K562 (cell line): ENCODE data around the gene RPL38. TPM values are rescaled to one million over a fixed set of nuclear protein-coding genes. Genes with fewer than 3 reads are reported as not detected.

ENCODE experiments used
- CC2D1A ChIP-seq: fragments of 450-650 bp; IDR thresholded peaks from 2 replicates; pipeline ENCODE4 v1.6.1; 2017; ENCODE audit warnings: mild to moderate bottlenecking
- CHD4 ChIP-seq: fragments of 200-600 bp; sonication (generic); IDR thresholded peaks from 3 replicates; pipeline ENCODE4 v1.6.1; 2012; ENCODE audit warnings: low read depth, mild to moderate bottlenecking, mixed read lengths, low read length, inconsistent platforms; ENCODE audit not compliant: insufficient read depth, insufficient replicate concordance, poor library complexity, severe bottlenecking
- DNMT1 ChIP-seq: fragments of 450-650 bp; IDR thresholded peaks from 2 replicates; pipeline ENCODE4 v1.6.1; 2016; ENCODE audit warnings: antibody characterized with exemption, mild to moderate bottlenecking
- EHMT2 ChIP-seq: fragments of 450-650 bp; IDR thresholded peaks from 2 replicates; pipeline ENCODE4 v1.6.1; 2018; ENCODE audit warnings: antibody characterized with exemption
- EP400 ChIP-seq: fragments of 450-650 bp; IDR thresholded peaks from 2 replicates; pipeline ENCODE4 v1.6.1; 2017; ENCODE audit warnings: antibody characterized with exemption, mild to moderate bottlenecking, moderate library complexity
- FOXJ2 ChIP-seq: fragments of 200-800 bp; sonication (Bioruptor generic); IDR thresholded peaks from 2 replicates; pipeline ENCODE4 v1.6.1; 2016; ENCODE audit warnings: missing genetic modification characterization, missing compliant biosample characterization
- HMGN3 ChIP-seq: IDR thresholded peaks from 2 replicates; pipeline ENCODE4 v1.6.1; 2011; ENCODE audit warnings: borderline replicate concordance, low read depth, mild to moderate bottlenecking, mixed read lengths, low read length; ENCODE audit not compliant: insufficient read length; ENCODE audit errors: extremely low read depth
- KLF16 ChIP-seq: IDR thresholded peaks from 2 replicates; pipeline ENCODE4 v1.6.1; 2016; ENCODE audit warnings: antibody characterized with exemption
- KLF6 ChIP-seq: fragments of 250-450 bp; sonication (Bioruptor Pico); IDR thresholded peaks from 2 replicates; pipeline ENCODE4 v1.4.0; 2020; ENCODE audit warnings: mild to moderate bottlenecking, moderate library complexity, borderline replicate concordance
- MCM7 ChIP-seq, 2 experiments: fragments of 450-650 bp; IDR thresholded peaks; 2 replicates each; pipeline ENCODE4 v1.6.1; 2016 to 2018
- NCOR1 ChIP-seq: fragments of 450-650 bp; IDR thresholded peaks from 2 replicates; pipeline ENCODE4 v1.6.1; 2016; ENCODE audit warnings: mild to moderate bottlenecking, moderate library complexity
- NFATC3 ChIP-seq: fragments of 450-650 bp; IDR thresholded peaks from 2 replicates; pipeline ENCODE4 v1.6.1; 2017; ENCODE audit warnings: mild to moderate bottlenecking
- POLR2AphosphoS2 ChIP-seq: IDR thresholded peaks from 2 replicates; pipeline ENCODE4 v1.6.1; 2012; ENCODE audit warnings: low read length, improper control_type of control experiment
- PTRF ChIP-seq: fragments of 450-650 bp; IDR thresholded peaks from 2 replicates; pipeline ENCODE4 v1.6.1; 2016; ENCODE audit warnings: mild to moderate bottlenecking, missing genetic modification characterization, missing compliant biosample characterization
- RBM34 ChIP-seq: fragments of 200-400 bp; formaldehyde crosslinking; IDR thresholded peaks from 2 replicates; pipeline ENCODE4 v1.6.1; 2018; ENCODE audit warnings: low read length, borderline replicate concordance; ENCODE audit not compliant: insufficient read depth
- RFX5 ChIP-seq: IDR thresholded peaks from 2 replicates; pipeline ENCODE4 v1.6.1; 2011; ENCODE audit warnings: low read depth, mild to moderate bottlenecking, improper control_type of control experiment, low read length
- SAP30 ChIP-seq: fragments of 200-600 bp; sonication (generic); IDR thresholded peaks from 2 replicates; pipeline ENCODE4 v1.6.1; 2012; ENCODE audit warnings: borderline replicate concordance, low read depth, mild to moderate bottlenecking, moderate library complexity, low read length, control low read depth, inconsistent platforms; ENCODE audit not compliant: insufficient read depth, poor library complexity, severe bottlenecking
- SP2 ChIP-seq: IDR thresholded peaks from 2 replicates; pipeline ENCODE4 v1.6.1; 2011; ENCODE audit warnings: mild to moderate bottlenecking, low read depth, low read length, moderate library complexity; ENCODE audit not compliant: poor library complexity, severe bottlenecking; ENCODE audit errors: extremely low read depth
- STAG1 ChIP-seq: sonication (generic); formaldehyde crosslinking; IDR thresholded peaks from 2 replicates; pipeline ENCODE4 v1.5.0; 2020; ENCODE audit warnings: missing genetic modification reagents, borderline replicate concordance
- ZBTB17 ChIP-seq: fragments of 450-650 bp; formaldehyde crosslinking; IDR thresholded peaks from 2 replicates; pipeline ENCODE4 v1.4.0; 2020; ENCODE audit warnings: mild to moderate bottlenecking
- ZHX1 ChIP-seq: fragments of 150-350 bp; conservative IDR thresholded peaks from 2 replicates; pipeline ENCODE4 v1.6.1; 2014; ENCODE audit warnings: low read length
- ZNF146 ChIP-seq: IDR thresholded peaks from one replicate; pipeline ENCODE4 v1.6.1; 2018; ENCODE audit warnings: missing compliant biosample characterization; ENCODE audit not compliant: unreplicated experiment
- ZNF274 ChIP-seq: IDR thresholded peaks from 2 replicates; pipeline ENCODE4 v1.6.1; 2011; ENCODE audit warnings: low read depth, mild to moderate bottlenecking, low read length, moderate library complexity, borderline replicate concordance
- ZNF282 ChIP-seq: sonication (generic); formaldehyde crosslinking; IDR thresholded peaks from 2 replicates; pipeline ENCODE4 v1.8.1; 2023; ENCODE audit warnings: missing genetic modification reagents
- ZNF449 ChIP-seq: fragments of 250-450 bp; sonication (Bioruptor Pico); IDR thresholded peaks from 2 replicates; pipeline ENCODE4 v1.8.0; 2022; ENCODE audit warnings: moderate library complexity, mild to moderate bottlenecking, inconsistent platforms
- polyA plus RNA-seq, 8 experiments: library from polyadenylated mRNA; depleted of rRNA in 4 of 8; stranded (reverse) in 5 of 8; unstranded in 3 of 8; fragments of >200 nt; fragmentation: Nextera tagmentation in 2 of 8; fragmentation: Illumina TruSeq in 1 of 8; extraction: Ambion mirVana in 2 of 8; extraction: Trizol in 1 of 8; gene quantifications; 2 replicates each; pipeline versions ENCODE4 v1.2.1 to v1.2.3, GENCODE V29; 2011 to 2014; ENCODE audit warnings: inconsistent platforms in 1 of 8, missing spikeins in 1 of 8
- total RNA-seq, 7 experiments: library from RNA; depleted of rRNA in 6 of 7; stranded (reverse); fragments of >200 nt in 6 of 7; fragmentation: Illumina TruSeq in 2 of 7; extraction: Trizol in 2 of 7; gene quantifications; 2 replicates each; pipeline versions ENCODE4 v1.2.1 to v1.2.3, GENCODE V29; 2011 to 2021; ENCODE audit warnings: low replicate concordance in 1 of 7

The RPL38 gene
- total and polyA plus RNA-seq, 9 of the 15 experiments (the other 6 are each of a cell fraction or from before 2014, with no cell fraction given) = 1,224 to 3,864 (median 1,939) TPM

DNA sequence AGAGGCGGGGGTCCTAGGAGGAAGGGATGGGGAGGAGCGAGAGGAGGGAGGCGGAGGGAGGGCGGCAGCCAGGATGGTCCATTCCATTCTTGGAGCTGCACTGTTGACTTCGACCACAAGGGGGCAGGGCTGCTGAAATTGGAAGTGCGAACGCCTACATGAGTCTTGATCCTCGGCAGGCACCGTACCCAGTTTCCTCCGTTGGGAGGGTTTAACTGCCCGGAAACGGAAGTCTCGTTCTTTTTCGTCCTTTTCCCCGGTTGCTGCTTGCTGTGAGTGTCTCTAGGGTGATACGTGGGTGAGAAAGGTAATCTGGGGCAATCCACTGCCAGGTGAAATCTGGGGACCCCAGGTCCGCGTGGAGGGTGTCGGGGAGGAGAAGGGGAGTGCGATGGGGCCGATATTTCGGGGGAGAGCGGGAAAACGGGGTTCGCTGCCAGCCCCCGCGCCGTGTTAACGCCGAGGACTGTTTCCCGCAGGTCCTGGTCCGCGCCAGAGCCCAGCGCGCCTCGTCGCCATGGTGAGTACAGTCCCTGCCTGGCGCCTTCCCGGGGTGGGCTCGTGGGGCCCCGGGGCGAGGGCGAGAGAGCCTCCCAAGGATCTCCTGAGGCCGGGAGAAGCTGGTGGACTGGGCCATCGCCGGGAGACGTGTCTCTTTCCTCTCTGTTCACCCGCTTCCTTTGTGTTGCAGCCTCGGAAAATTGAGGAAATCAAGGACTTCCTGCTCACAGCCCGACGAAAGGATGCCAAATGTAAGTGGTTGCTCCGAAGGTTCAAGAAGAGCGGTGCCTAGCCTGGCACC is at the start of gene RPL38 (continued):
- peak; percentile 69; the same call in 1 of the 2 replicates for TF ChIP-seq POLR2AphosphoS2
- TF ChIP-seq RFX5 = no peak
- TF ChIP-seq FOXJ2 (tag) = peak; percentile 45; the same call in 1 of the 2 replicates
- TF ChIP-seq EP400 = peak; percentile 98
- TF ChIP-seq DNMT1 = no peak
- peak; percentile 77 for TF ChIP-seq SAP30
- TF ChIP-seq ZHX1 = no peak
- TF ChIP-seq NFATC3 = 0 out of 2 replicates have a peak, but pooled peaks have one; percentile 47
- TF ChIP-seq ZNF282 (CRISPR knock-in tag) = no peak
- peak; percentile 57 for TF ChIP-seq NCOR1
- TF ChIP-seq ZBTB17 (CRISPR knock-in tag) = peak; percentile 59; the same call in 1 of the 2 replicates
- no peak for TF ChIP-seq ZNF449 (CRISPR knock-in tag)
- TF ChIP-seq PTRF (tag) = no peak
- peak; percentile 96 for TF ChIP-seq KLF16
- no peak for TF ChIP-seq STAG1 (CRISPR knock-in tag)
- peak; percentile 29 for TF ChIP-seq SP2
- TF ChIP-seq RBM34 = no peak
- TF ChIP-seq MCM7 (IDR thresholded peaks at IDR 0.05) = peak in 1 of 2 experiments; percentile 75; a peak in 1 of 4 replicates
- TF ChIP-seq ZNF274 = no peak
- TF ChIP-seq KLF6 = no peak
- no peak for TF ChIP-seq EHMT2
- peak; percentile 49 for TF ChIP-seq HMGN3
- no peak for TF ChIP-seq CHD4
- TF ChIP-seq ZNF146 (CRISPR knock-in tag) = no peak
- TF ChIP-seq CC2D1A = peak; percentile 42; the same call in 1 of the 2 replicates
